K562 (cell line): ENCODE data around the gene RNFT2. TPM values are rescaled to one million over a fixed set of nuclear protein-coding genes. Genes with fewer than 3 reads are reported as not detected.

ENCODE experiments used
- DPF2 ChIP-seq: fragments of 450-650 bp; IDR thresholded peaks from 2 replicates; pipeline ENCODE4 v1.6.1; 2016
- SNRNP70 ChIP-seq: fragments of 200-400 bp; formaldehyde crosslinking; optimal IDR thresholded peaks from 2 replicates; pipeline ENCODE3; 2017; ENCODE audit warnings: low read depth, low read length
- SRF ChIP-seq, 2 experiments: fragments of 250-450, 450-650 bp in 1 of 2; sonication (Bioruptor Pico) in 1 of 2; sonication (generic) in 1 of 2; formaldehyde crosslinking; IDR thresholded peaks; 2 replicates each; pipeline versions ENCODE4 v1.5.0 to v1.5.1; 2020 to 2022; ENCODE audit warnings: mild to moderate bottlenecking in 1 of 2, missing genetic modification reagents in 1 of 2
- polyA plus RNA-seq, 8 experiments: library from polyadenylated mRNA; depleted of rRNA in 4 of 8; stranded (reverse) in 5 of 8; unstranded in 3 of 8; fragments of >200 nt; fragmentation: Nextera tagmentation in 2 of 8; fragmentation: Illumina TruSeq in 1 of 8; extraction: Ambion mirVana in 2 of 8; extraction: Trizol in 1 of 8; gene quantifications; 2 replicates each; pipeline versions ENCODE4 v1.2.1 to v1.2.3, GENCODE V29; 2011 to 2014; ENCODE audit warnings: inconsistent platforms in 1 of 8, missing spikeins in 1 of 8
- total RNA-seq, 7 experiments: library from RNA; depleted of rRNA in 6 of 7; stranded (reverse); fragments of >200 nt in 6 of 7; fragmentation: Illumina TruSeq in 2 of 7; extraction: Trizol in 2 of 7; gene quantifications; 2 replicates each; pipeline versions ENCODE4 v1.2.1 to v1.2.3, GENCODE V29; 2011 to 2021; ENCODE audit warnings: low replicate concordance in 1 of 7
- TF ChIP-seq, protein P1 (sequence below), 2 experiments: fragments of 450-650 bp; IDR thresholded peaks; 2 replicates each; pipeline ENCODE4 v1.6.1; 2016; ENCODE audit warnings: mild to moderate bottlenecking in 2 of 2, borderline replicate concordance in 1 of 2, low read depth in 1 of 2, moderate library complexity in 1 of 2
- TF ChIP-seq, protein P2 (sequence below): fragments of 250-450 bp; sonication (Bioruptor Pico); IDR thresholded peaks from 2 replicates; pipeline ENCODE4 v1.9.0; 2021; ENCODE audit warnings: mild to moderate bottlenecking, inconsistent platforms
- TF ChIP-seq, protein P3 (sequence below): fragments of 250-450 bp; sonication (Bioruptor Pico); IDR thresholded peaks from 2 replicates; pipeline ENCODE4 v1.5.0; 2022; ENCODE audit warnings: mild to moderate bottlenecking
- TF ChIP-seq, protein P4 (sequence below): fragments of 250-450 bp; sonication (Bioruptor Pico); IDR thresholded peaks from 2 replicates; pipeline ENCODE4 v1.9.0; 2021; ENCODE audit warnings: mild to moderate bottlenecking

Gene RNFT2
- total and polyA plus RNA-seq, 9 of the 15 experiments (the other 6 are each of a cell fraction or from before 2014, with no cell fraction given): 3.6 to 26.3 (median 9.5) TPM

DNA sequence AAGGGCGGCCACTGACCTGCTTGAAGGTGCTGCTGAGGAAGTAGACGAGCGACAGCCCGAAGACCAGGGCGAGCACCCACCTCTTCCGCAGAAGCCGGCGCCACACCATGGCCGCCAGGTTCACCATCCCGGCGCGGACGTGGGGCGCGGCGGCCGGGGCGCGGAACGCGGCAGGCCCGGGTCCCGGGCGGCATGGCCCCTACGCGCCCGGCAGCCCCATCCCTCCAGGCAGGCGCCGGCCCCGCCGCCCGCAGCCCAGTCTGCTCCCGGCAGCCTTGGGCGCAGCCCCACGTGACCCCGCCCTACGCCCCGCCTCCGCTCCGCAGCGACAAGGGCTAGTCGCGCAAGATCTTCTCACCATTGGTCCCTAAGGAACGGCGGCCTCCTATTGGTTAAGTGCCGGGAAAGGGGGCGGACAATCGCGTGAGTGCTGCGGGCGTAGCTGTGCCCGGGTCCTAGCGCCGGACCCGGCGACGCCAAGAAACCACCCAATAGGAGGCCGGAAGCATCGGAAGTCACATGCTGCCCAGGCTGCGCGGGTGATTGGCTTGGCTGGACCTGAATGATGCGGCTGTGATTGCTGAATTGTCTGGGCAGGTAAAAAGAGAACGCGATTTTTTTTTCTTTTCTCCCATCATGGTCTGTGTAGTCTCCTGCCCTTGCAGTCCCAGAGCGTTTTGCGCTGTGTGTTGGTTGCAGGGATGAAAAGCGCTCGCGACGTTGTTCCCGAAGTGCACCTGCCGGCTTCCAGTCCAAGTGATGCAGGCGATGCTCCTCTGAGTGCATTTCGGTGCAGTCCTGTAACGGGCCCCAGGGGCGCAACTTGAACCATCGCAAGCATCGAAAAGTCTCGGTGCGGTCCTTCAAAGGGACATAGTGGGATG lies at the start of gene RNFT2, which contains the start of gene SPRING1 (continued):
- TF ChIP-seq, protein P1, sequence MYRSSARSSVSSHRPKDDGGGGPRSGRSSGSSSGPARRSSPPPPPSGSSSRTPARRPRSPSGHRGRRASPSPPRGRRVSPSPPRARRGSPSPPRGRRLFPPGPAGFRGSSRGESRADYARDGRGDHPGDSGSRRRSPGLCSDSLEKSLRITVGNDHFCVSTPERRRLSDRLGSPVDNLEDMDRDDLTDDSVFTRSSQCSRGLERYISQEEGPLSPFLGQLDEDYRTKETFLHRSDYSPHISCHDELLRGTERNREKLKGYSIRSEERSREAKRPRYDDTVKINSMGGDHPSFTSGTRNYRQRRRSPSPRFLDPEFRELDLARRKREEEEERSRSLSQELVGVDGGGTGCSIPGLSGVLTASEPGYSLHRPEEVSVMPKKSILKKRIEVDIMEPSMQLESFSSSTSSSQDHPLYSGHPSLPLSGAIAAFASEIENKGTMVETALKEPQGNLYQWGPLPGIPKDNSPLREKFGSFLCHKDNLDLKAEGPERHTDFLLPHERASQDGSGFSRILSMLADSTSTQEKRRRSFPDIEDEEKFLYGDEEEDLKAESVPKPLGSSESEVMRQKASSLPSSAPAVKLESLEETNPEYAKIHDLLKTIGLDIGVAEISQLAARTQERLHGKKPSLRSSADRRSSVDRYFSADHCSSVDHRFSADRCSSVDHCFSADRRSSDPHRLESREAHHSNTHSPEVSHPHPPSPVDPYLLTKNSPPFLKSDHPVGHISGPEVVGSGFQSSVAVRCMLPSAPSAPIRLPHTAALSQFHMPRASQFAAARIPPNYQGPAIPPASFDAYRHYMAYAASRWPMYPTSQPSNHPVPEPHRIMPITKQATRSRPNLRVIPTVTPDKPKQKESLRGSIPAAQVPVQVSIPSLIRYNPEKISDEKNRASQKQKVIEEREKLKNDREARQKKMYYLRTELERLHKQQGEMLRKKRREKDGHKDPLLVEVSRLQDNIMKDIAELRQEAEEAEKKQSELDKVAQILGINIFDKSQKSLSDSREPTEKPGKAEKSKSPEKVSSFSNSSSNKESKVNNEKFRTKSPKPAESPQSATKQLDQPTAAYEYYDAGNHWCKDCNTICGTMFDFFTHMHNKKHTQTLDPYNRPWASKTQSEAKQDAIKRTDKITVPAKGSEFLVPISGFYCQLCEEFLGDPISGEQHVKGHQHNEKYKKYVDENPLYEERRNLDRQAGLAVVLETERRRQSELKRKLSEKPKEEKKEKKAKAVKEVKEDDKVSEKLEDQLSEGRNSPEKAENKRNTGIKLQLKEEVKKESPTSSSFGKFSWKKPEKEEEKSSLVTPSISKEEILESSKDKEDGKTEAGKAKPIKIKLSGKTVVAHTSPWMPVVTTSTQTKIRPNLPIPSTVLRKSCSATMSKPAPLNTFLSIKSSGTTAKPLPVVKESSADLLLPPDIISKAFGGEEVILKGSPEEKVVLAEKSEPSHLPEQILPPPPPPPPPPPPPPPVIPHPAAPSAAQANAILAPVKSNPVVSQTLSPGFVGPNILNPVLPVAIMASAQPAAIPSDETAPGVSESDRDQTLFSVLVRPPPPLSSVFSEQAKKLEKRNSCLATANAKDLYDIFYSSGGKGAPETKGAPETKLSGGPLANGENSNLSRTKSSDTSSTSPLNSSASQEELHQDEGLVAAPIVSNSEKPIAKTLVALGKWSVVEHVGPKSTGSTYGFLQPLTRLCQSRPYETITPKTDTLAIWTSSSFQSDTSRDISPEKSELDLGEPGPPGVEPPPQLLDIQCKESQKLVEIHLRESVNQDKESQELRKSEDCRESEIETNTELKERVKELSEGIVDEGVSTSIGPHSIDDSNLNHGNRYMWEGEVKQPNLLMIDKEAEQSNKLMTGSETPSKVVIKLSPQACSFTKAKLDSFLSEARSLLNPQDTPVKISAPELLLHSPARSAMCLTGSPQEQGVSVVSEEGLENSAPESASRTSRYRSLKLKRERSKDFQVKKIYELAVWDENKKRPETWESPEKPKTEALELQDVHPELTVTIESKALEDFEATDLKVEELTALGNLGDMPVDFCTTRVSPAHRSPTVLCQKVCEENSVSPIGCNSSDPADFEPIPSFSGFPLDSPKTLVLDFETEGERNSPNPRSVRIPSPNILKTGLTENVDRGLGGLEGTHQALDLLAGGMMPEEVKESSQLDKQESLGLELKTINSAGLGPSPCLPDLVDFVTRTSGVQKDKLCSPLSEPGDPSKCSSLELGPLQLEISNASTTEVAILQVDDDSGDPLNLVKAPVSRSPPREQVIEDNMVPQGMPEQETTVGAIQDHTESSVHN (IDR thresholded peaks at IDR 0.05; ENCODE audit: borderline replicate concordance in 1 of 2, low read depth in 1 of 2): no peak
- TF ChIP-seq SRF (CRISPR knock-in tag; IDR thresholded peaks at IDR 0.05): 0 out of 4 replicates have a peak, but pooled peaks of 1 of the 2 experiments have one; percentile 19
- no peak for TF ChIP-seq SNRNP70
- TF ChIP-seq, protein P2, sequence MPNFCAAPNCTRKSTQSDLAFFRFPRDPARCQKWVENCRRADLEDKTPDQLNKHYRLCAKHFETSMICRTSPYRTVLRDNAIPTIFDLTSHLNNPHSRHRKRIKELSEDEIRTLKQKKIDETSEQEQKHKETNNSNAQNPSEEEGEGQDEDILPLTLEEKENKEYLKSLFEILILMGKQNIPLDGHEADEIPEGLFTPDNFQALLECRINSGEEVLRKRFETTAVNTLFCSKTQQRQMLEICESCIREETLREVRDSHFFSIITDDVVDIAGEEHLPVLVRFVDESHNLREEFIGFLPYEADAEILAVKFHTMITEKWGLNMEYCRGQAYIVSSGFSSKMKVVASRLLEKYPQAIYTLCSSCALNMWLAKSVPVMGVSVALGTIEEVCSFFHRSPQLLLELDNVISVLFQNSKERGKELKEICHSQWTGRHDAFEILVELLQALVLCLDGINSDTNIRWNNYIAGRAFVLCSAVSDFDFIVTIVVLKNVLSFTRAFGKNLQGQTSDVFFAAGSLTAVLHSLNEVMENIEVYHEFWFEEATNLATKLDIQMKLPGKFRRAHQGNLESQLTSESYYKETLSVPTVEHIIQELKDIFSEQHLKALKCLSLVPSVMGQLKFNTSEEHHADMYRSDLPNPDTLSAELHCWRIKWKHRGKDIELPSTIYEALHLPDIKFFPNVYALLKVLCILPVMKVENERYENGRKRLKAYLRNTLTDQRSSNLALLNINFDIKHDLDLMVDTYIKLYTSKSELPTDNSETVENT (CRISPR knock-in tag): peak; percentile 73
- TF ChIP-seq, protein P3, sequence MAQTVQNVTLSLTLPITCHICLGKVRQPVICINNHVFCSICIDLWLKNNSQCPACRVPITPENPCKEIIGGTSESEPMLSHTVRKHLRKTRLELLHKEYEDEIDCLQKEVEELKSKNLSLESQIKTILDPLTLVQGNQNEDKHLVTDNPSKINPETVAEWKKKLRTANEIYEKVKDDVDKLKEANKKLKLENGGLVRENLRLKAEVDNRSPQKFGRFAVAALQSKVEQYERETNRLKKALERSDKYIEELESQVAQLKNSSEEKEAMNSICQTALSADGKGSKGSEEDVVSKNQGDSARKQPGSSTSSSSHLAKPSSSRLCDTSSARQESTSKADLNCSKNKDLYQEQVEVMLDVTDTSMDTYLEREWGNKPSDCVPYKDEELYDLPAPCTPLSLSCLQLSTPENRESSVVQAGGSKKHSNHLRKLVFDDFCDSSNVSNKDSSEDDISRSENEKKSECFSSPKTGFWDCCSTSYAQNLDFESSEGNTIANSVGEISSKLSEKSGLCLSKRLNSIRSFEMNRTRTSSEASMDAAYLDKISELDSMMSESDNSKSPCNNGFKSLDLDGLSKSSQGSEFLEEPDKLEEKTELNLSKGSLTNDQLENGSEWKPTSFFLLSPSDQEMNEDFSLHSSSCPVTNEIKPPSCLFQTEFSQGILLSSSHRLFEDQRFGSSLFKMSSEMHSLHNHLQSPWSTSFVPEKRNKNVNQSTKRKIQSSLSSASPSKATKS (CRISPR knock-in tag): no peak
- no peak for TF ChIP-seq DPF2
- TF ChIP-seq, protein P4, sequence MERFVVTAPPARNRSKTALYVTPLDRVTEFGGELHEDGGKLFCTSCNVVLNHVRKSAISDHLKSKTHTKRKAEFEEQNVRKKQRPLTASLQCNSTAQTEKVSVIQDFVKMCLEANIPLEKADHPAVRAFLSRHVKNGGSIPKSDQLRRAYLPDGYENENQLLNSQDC (CRISPR knock-in tag): no peak
